ENCODE measurements around the gene CFAP410. TPM values are rescaled to one million over a fixed set of nuclear protein-coding genes. Genes with fewer than 3 reads are reported as not detected.

Gene CFAP410
- total RNA-seq, 2 donors from 2014 or later = 62.5 to 71.3 TPM

GRCh38 chr21:44329086-44329889, 9.9 kb downstream of the CFAP410 start:
- Histone ChIP-seq H3K27me3 (replicated peaks; ENCODE audit: insufficient read depth) (no peaks in the 10 kb centered on the region), H3K36me3 (no peaks in the 10 kb centered on the region), H3K27ac (no peak overlapping the region), H3K4me3 (no peak overlapping the region), H3K4me1 (replicated peaks) (no peaks in the 10 kb centered on the region), H3K9me3 (no peaks in the 10 kb centered on the region)
- no peak for TF ChIP-seq POLR2AphosphoS5 (IDR thresholded peaks at IDR 0.05)
- no peak for TF ChIP-seq CTCF (IDR thresholded peaks at IDR 0.05)
- no peak for TF ChIP-seq POLR2A (IDR thresholded peaks at IDR 0.05)
- intact Hi-C loops (cut with DNase I) = no loop called here
- DNase-seq (ENCODE audit: low spot score) = no peak
- WGBS = 71% methylated on average over 25 of the region's 26 CpGs

GRCh38 chr21:44328242-44328895, 10.8 kb downstream of the CFAP410 start:
- Histone ChIP-seq H3K4me3 (no peak overlapping the region), H3K27me3 (replicated peaks; ENCODE audit: insufficient read depth) (no peaks in the 10 kb centered on the region), H3K9me3 (no peaks in the 10 kb centered on the region), H3K27ac (no peak overlapping the region), H3K36me3 (peaks cover 0 to 2% of the 10 kb centered on the region in 2 donors), H3K4me1 (replicated peaks) (no peaks in the 10 kb centered on the region)
- no peak for DNase-seq (ENCODE audit: low spot score)
- TF ChIP-seq POLR2A (IDR thresholded peaks at IDR 0.05) = no peak
- no peak for TF ChIP-seq POLR2AphosphoS5 (IDR thresholded peaks at IDR 0.05)
- no peak for TF ChIP-seq CTCF (IDR thresholded peaks at IDR 0.05)
- 71% methylated on average over 17 of the region's 25 CpGs for WGBS
- intact Hi-C loops (cut with DNase I) = no loop called here

GRCh38 chr21:44327603-44327974, 11.6 kb downstream of the CFAP410 start:
- TF ChIP-seq POLR2A (IDR thresholded peaks at IDR 0.05) = no peak
- Histone ChIP-seq H3K9me3 (no peaks in the 10 kb centered on the region), H3K4me1 (replicated peaks) (no peaks in the 10 kb centered on the region), H3K4me3 (no peak overlapping the region), H3K27ac (no peak overlapping the region), H3K27me3 (replicated peaks; ENCODE audit: insufficient read depth) (no peaks in the 10 kb centered on the region), H3K36me3 (peaks cover 0 to 3% of the 10 kb centered on the region in 2 donors)
- DNase-seq (ENCODE audit: low spot score) = no peak
- intact Hi-C loops (cut with DNase I) = no loop called here
- 93% methylated on average over 7 of the region's 11 CpGs for WGBS

- no peak overlapping the region for H3K4me3 ChIP-seq
- no peaks in the 10 kb centered on the region for H3K4me1 ChIP-seq (replicated peaks)
- WGBS = 86% methylated on average over 22 of the region's 26 CpGs
- peaks cover 3% of the 10 kb centered on the region in 2 donors for H3K36me3 ChIP-seq
- no peak for DNase-seq (ENCODE audit: low spot score)
- H3K27me3 ChIP-seq (replicated peaks; ENCODE audit: insufficient read depth) = no peaks in the 10 kb centered on the region
- no peak for TF ChIP-seq POLR2A (IDR thresholded peaks at IDR 0.05)
- TF ChIP-seq POLR2AphosphoS5 (IDR thresholded peaks at IDR 0.05) = no peak
- peak in 1 of 4 experiments; percentile 15 for TF ChIP-seq CTCF (IDR thresholded peaks at IDR 0.05)
- H3K27ac ChIP-seq = no peak overlapping the region
- H3K9me3 ChIP-seq = no peaks in the 10 kb centered on the region
- intact Hi-C loops (cut with DNase I) = no loop called here
These were observed 12.2 kb downstream of the CFAP410 start for GRCh38 chr21:44326716-44327602.

- intact Hi-C loops (cut with DNase I) = no loop called here
- Histone ChIP-seq H3K9me3 (no peaks in the 10 kb centered on the region), H3K27ac (no peak overlapping the region), H3K27me3 (replicated peaks; ENCODE audit: insufficient read depth) (no peaks in the 10 kb centered on the region), H3K36me3 (peaks cover 3 to 5% of the 10 kb centered on the region in 2 donors), H3K4me1 (replicated peaks) (no peaks in the 10 kb centered on the region), H3K4me3 (no peak overlapping the region)
- no peak for TF ChIP-seq POLR2A (IDR thresholded peaks at IDR 0.05)
- no peak for TF ChIP-seq POLR2AphosphoS5 (IDR thresholded peaks at IDR 0.05)
- no peak for TF ChIP-seq CTCF (IDR thresholded peaks at IDR 0.05)
- DNase-seq (ENCODE audit: low spot score) = no peak
- 86% methylated on average over 12 of the region's 13 CpGs for WGBS
These were observed 12.9 kb downstream of the CFAP410 start for GRCh38 chr21:44326272-44326647.

All from prostate gland (tissue), 2 donors.